Hematopoietic multipotent progenitor cell treated with erythropoietin and hydrocortisone succinate and interleukin-3 and kit ligand, for 17 days (in vitro differentiated cells): Measurements from ENCODE around the gene ATL2.
"Not testable (repeated sequence)": the region's sequence is repeated elsewhere in the genome, so short reads cannot be mapped to it uniquely, and the experiment has no call there.

Source experiments
- DNase-seq: peaks from one replicate; pipeline ENCODE4 v3.0.0-alpha.2; 2015; ENCODE audit warnings: low spot score

Gene ATL2

DNA sequence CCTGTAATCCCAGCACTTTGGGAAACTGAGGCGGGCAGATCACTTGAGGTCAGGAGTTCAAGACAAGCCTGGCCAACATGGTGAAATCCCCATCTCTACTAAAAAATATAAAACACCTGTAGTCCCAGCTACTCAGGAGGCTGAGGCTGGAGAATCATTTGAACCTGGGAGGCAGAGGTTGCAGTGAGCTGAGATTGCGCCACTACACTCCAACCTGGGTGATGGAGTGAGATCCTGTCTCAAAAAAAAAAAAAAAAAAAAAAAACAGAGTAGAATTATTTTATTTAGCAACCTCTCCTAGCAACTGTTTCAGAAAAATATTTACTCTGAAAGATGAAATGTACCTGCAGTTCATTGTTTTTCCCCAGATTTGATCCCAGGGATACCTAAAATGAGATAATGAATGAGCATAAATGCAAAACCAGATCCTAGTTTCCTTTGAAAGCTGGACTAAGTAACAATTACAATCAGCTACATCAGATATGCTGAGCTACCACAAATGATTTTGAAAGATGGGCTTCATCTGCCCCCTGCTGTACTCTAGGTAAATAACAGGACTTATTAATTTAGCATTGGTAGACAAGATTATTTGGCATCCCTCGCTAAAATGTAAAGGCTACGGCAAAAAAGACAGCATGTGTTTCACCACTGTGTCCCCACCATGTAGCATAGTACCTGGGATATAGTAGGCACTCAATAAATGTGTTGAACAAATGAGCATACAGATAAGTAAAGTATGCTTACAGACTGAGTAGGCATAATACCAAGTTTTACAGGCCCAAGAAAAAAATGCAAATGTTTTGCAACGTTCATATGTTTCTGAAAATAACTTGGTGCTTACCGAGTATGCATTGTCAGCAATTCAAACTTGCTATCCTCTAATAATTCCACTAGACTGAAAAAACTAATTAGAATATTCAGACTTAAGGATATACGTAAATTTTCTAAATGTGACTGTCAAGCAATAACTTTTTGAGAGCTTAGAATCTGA is 102.5 kb downstream of the ATL2 start:
- peak; percentile 30 for DNase-seq

DNA sequence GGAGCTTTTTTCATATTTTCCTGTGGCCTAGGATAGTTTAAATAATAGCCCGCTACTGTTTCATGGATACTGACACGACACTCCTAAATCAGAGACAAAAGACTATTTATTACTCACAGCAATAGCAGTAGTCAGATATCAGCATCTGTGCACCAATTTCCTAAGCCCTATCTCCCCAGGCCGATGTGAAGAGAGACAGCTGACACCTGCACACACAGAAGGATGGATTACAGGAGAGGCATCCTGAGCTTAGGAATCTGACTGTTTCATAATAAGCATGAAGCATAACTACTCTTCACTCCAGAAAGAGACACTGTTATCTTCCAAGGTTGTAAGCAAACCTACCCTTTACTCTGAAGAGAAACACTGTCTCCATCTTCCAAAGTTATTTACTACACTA is 105.4 kb downstream of the ATL2 start:
- DNase-seq = no peak

DNA sequence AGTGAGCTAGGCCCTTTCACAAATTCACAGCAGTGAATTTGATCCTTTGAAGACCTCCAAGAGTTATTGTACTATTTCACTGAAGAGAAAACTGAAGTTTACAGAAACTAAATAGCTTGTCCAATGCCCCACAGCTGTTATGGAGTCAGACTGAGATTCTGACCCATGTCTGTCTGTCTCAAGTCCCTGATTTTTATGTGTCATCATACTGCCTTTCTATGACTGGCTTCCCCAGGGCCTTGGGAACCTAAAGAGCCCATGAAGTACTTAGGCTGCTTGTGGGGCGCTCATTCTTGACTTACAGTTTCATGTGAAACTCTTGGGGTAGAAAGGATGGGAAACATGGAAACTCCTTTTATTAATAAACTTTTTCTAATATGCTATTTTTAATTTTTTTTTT is 107.7 kb downstream of the ATL2 start:
- DNase-seq = no peak

DNA sequence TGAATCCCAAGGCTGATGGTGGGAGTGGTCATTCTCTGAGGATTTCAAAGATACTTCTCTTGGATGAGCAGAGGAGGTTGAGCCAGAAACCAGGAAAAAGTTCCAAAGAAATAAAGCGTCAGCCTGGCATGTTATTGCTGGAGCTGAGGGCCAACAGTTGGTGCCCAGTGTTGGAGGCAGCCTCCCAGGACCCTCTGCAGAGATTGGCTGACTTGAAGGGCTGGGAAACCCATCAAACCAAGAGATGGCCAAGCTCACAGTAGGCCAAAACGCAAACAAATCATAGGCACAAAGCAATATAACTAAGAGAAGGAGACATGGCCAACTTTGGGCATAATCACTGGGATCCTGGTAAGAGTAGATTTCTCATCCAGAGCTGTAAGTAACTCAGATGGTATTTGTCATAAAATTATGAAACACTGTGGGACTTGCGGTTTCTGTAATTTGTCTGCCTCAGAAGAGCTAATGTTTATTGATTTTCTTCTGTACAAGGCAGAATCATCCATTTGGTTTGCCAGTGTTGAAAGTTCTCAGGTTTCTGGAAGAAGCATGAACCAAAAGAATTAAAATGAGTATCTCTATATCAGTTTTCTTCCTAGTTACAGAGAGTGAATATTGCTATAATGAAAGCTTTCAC is 108.3 kb downstream of the ATL2 start:
- DNase-seq = no peak

DNA sequence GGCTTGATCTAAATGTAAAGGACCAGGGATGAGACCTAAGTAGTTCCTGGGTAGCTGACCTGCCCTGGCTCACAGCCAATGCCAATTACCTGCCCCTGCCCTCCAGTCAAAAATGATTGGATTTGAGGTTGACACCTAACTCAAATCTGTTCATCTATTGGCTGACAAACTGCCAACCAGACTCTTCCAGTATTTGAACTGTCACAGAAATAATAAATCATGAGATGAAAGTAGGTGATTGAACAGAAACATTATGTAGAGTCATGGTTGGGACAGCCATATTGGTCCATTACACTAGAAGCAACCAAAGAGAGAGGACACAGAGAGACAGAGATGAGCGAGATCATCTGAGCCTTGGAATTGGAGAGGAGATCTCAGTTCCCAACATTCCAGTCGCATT is 109.1 kb downstream of the ATL2 start:
- DNase-seq = no peak

DNA sequence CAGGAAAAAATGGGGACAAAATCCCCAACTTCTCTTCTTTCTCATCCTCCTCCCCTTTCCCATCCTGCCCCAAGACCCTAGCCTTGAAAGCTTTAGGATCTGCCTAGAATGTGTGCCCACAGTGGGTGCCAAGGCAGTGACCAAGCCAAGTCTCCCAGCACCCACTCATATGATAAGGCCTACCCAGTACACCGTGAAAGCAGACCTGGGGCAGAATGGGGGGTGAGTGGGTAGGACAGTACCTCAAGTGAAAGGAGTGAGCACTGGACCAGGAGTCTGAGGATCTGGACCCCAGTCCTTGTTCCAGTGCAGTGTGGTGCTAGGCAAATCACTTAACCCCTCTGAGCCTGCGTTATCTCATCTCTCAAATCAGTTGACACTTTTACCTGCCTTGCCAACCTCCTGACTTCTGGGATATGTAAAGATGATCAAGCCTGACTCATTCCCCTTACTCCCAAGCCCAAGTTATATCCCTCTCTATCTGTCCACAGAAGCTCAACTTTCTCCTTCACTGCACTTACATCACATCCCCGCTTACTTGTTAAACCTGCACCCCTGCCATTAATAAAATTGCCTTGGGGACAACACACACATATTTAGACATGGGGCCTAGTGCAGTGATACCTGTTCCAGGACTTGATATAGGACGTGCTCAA is 109.7 kb downstream of the ATL2 start:
- DNase-seq = no peak

DNA sequence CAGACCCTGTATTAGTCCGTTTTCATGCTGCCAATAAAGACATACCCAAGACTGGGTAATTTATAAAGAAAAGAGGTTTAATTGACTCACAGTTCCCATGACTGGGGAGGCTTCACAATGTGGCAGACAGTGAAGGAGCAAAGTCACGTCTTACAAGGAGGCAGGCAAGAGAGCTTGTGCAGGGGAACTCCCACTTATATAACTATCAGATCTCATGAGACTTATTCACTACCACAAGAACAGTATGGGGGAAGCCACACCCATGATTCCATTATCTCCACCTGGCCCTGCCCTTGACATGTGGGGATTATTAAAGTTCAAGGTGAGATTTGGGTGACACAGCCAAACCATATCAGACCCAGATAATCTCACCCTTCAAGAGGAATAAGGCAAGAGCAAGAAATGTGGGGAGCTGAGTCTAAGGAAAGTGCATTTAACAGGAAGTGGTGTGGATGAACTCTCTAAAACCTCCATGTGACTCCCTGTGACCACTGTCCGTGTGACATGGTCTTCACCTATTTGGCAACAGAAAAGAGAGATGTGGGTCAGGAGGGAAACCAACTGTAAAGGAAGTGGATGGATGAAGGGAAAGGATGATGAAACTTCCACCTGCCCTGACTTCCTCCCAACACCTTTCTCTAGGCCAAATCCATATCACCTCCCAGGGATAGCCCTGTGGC is 110.6 kb downstream of the ATL2 start:
- no peak for DNase-seq

DNA sequence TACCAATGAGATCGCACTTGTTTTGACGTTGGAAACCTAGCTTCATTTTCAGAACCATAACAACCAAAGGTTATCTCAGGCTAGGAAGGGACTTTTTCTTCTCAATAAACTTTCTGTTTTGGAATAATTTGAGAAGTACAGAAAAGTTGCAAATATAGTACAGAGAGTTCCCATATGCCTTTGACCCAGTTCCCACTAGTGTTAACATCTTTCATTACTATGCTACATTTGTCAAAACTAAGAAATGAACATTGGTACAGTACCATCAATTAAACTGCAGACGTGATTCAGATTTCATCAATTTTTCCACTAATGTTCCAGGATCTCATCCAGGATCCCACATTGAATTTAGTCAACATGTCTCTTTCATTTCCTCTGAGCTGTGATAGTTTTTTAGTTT is 111.6 kb downstream of the ATL2 start:
- no peak for DNase-seq

DNA sequence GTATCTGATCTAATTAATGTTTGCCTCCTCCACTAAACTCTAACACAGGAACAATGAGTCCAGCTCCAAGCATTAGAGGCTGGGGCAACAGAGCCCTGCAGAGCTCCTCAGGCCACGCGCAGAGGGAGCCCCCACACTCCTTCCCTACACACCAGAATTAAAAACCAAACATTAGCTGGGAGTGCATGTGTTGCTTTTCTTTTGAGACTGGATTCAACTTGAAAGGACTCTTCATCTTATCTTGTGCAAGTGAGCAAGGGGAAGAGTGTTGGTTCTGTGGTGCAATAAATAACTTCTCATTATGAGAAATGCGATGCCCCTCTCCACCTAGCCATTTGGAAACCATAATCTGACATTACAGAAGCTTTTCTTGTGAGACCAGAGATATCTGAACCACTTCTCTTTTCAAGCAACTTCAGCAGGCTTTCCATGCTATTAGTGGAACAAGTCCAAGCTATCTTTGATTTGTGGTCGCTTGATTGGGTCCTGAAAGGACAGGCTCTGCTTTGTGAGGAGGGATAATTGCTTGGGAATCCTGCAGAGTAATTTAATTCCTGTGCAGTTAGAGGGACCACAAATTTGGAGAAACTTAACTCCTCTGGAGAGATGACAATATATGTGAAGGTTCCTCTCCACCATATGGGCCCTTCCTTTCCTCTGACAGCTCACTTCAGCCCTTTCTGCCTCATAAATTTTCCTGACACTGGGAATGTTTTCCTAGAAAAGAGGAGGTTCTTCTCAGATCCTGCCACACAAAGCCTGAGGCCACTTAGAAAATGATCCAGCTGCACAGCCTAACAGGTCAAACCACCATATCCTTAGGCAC is 112.5 kb downstream of the ATL2 start:
- DNase-seq = no peak

DNA sequence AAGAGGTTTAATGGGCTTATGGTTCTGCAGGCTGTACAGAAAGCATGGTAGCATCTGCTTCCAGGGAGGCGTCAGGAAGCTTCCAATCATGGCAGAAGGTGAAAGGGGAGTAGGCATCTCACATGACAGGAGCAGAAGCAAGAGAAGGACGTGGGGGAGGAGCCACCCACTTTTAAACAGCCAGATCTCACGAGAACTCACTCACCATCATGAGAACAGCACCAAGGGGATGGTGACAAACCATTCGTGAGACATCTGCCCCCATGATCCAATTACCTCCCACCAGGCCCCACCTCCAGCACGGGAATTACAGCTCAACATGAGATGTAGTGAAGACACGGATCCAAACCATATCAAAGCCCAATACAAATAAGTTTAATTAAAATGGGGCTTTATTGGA is 113.8 kb downstream of the ATL2 start:
- DNase-seq = no peak

DNA sequence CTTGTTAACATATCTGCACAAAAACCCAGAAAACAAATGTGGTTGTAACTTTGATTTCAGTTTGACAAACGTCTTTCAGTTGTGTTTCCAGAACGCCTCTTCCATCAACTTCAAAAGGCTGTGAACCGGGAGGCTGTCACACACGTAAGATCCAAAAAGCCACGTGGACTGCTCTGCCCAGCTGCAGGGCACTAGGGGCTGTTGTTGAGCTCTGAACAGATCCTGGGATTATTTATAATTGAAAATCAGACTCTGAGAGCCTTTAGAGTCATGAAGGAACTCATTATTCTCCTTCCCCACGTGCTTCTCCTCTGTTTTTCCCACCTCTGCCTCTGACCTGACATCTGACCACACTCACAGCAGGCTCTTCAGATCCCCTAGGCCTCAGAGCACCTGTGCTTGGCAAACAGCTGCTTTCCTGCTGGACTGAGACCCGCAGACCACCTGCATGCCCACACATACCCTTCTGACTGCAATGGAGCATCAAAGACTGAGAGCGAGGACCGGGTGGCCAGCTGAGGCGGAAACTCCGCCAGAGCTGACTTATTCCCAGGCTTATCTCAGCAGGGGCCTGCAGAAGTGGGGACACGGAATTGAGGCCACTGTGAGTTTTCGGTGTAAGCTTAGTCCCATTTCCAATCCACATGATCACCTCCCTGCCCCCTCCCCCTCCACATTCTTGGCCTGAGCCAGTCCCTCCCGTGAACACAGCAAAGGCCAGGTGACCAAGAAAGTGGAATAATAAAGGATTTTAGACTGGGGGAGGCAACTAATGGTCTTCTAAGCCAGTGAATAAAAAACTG is 114.8 kb downstream of the ATL2 start:
- no peak for DNase-seq

DNA sequence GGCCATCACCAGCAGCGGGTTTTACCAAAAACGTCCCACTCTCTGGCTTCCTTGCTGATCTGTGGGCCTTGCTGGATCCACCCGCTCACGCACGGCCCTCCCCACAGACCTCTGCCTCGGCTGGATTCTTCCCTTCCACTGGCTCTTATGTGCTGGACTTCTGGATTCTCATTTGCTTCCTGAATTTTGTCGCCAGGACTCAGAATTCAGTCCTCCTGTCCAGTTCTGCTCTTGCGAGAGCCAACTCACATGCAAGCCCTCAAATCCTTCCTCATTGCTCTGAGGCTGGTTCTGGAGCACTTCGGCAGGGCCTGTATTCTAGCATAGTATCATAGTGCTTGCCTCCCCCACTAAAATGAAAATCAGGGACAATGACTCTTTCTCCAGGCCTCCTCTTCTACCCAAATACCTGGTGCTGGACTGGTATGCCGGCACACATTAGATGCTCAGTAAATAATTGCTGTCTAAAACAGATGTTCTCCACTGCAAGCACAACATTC is 115.5 kb downstream of the ATL2 start:
- no peak for DNase-seq

DNA sequence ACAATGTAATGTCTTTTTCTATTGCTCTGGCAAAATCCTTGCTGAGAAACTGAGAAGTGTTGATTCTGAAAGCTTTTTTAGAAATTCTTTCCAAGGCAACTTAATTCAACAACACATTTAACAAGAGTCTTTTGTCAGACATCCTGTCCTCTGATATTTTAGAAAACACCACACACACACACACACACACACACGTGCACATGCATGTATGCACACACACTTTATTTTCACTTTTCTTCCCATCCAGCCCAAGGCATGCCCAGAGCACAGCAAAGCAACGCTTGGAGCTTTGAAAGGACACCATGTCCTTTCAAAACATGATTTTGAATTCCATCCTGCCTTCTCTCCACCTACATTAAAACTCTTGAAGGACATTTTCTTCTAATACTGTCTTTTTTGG is 116.1 kb downstream of the ATL2 start:
- no peak for DNase-seq

DNA sequence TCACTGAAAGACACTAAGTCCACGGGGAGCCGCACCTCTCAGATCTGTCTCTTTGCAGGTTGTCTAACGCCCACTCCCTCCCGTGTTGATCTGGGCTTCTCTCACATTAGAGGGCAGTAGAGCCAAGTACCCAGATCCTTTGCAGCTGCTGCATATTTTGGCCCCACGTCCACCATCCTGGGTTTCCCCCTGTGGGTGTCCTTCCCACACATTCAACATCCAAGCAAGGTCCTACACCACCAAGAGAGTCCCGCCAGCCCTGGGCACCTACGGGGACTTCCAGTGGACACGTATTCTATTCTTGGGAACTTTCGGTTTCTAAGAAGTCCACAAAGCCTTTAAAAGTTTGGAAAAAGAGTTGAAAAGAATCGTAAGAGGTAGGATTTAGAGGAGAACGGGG is 116.6 kb downstream of the ATL2 start:
- no peak for DNase-seq

DNA sequence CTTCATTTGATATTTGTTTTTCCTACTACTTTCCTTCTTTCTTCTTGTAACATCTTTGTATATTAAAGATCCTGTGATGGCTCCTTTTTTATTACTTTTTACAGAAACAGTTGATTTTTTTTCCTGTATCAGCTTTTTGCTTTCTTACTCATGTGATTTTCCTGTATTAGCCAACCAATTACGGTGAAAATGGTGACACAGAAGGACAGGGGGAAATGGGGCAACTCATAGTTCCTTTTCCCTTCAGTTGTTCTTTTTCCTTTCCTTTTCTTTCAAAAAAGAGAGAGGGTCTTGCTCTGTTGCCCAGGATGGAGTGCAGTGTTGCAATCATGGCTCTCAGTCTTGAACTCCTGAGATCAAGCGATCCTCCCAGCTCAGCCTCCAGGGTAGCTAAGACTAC is 117.8 kb downstream of the ATL2 start:
- no peak for DNase-seq

DNA sequence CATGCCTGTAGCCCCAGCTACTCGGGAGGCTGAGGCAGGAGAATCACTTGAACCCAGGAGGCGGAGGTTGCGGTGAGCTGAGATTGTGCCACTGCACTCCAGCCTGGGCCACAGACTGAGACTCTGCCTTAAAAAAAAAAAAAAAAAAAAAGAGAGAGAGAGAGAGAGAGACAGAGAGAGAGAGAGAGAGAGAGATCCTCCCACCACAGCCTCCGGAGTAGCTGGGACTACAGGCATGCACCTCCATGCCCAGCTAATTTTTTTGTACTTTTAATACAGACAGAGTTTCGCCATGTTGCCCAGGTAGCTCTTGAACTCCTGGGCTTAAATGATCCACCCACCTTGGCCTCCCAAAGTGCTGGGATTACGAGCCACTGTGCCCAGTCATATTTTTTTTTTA is 119.4 kb downstream of the ATL2 start:
- DNase-seq = not testable (repeated sequence)

DNA sequence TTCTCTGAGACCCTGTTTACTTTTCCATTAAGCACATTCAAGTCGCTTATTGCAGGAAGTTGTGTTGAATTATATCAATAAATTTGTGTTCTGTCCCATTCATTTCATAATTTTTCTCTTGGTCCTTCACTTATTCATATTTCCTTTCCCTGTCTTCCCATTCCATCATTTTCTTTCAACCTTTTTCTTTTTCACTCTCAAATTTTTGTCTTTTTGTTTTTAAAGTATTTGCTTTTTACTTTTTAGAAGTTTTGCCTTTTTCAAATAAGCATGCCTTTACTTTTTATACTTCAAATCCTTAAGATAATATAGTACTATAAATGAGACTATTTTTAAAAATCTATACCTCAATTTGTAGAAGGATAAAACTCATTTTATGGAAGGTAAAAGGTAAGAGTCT is 120.5 kb downstream of the ATL2 start:
- no peak for DNase-seq

DNA sequence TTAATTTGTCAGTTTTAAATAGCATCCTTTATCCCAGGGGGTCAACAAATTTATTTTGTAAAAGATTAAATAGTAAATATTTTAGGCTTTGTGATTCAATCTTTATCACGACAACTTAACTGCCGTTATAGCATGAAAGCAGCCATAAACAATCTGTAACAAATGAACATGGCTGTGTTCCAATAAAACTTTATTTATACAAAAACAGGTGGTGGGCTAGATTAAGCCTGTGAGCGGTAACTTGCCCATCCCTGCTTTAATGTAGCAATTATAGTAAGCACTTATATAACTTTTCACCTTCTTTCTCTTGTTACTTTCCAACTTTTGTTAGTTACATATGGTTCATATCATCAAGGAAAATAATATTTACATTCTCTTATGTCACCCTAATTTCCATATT is 121.9 kb downstream of the ATL2 start:
- no peak for DNase-seq

DNA sequence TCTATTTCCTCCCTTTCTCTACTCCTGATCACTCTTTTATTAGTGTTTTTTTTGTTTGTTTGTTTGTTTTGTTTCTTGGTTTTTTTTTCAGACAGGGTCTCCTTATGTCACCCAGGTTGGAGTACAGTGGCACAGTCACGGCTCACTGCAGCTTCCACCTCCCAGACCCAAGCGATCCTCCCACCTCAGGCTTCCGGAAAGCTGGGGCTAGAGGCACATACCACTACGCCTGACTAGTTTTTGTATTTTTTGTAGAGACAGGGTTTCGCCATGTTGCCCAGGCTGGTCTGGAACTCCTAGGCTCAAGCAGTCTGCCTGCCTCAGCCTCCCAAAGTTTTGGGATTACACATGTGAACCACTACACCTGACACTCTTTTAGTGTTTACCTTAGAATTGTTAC is 122.3 kb downstream of the ATL2 start:
- DNase-seq = no peak

DNA sequence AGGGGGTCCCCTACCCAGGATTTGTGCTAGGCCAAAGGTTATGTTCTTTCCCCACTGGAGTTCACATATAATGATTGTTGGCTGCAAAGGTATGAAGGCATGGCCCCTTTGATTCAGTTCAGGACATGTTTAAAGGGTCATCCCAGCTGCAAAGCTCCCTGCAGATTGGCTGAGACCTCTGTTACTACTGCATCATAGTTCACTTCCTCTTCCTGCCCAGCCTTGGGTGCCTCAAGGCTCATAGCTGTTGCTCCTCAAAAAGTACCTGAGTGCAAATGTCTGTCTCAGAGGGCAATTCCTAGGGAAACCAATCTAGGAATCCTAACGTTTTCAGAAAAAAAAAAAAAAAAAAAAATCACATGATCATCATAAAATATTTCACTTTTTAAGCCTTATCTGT is 125.1 kb downstream of the ATL2 start:
- no peak for DNase-seq

DNA sequence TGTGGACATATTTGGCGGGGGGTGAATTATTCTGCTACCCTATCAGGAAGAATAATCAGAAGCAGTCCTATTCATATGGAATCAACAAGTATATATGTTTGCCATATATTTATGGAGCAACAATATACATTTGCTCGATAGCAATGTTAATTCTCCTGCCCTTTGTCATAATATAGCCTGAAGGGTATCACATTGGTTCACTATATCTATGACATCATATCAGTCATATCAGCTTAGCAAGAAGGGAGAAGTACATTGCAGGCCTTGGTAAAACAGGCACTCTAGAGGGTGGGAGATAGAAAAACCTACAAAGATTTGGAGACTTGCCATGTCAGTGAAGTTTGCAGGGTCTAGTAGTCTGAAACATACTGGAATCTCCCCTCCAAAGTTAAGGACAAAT is 128.4 kb downstream of the ATL2 start:
- DNase-seq = no peak
